GM12874 (cell line): ENCODE results near the gene TMEM158.

ENCODE experiments used
- TF ChIP-seq, protein P1 (sequence below): IDR thresholded peaks from 2 replicates; pipeline ENCODE4 v1.5.1; 2011; ENCODE audit warnings: low read depth, mild to moderate bottlenecking, control low read depth, low read length, moderate library complexity; ENCODE audit not compliant: insufficient read depth

The TMEM158 gene

DNA sequence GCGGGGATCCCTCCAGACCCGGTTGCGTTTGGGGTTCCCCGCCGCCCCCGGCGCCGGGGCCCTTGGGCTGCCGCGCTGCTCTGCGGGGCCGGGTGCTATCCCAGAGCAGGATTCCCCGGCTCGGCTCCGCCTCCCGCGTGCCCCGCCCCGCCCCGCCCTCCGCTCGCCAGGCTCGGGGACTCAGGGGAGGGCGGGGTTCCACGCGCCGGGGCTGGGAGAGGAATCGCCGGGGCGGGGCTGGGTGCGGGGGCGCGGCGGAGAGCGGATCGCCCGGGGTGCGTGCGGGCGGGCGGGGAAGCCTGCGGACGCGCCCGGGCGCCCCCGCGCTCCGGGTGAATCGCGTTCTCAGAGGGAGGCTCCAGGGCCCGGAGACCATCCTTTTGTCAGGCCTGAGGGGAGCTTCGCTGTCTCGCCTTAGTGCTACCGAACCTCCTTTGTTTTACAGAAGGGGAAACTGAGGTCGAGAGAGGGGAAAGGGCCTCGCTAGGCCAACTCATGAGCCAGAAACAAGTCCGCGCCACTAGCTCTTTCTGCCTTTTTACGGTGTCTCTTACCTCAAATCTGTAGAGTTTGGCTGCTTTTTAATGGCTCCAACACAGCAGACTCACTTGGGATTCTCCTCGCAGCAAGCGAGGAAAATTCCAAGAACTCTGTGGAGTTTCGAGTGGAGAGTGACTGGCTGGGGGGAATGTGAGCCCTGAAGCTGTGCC is at the start of gene TMEM158:
Gene TMEM158, minus strand, starts transcription at position 82 of the 710 bp plus-strand sequence. CDS start 260 bp downstream, outside the sequence.
- TF ChIP-seq, protein P1, sequence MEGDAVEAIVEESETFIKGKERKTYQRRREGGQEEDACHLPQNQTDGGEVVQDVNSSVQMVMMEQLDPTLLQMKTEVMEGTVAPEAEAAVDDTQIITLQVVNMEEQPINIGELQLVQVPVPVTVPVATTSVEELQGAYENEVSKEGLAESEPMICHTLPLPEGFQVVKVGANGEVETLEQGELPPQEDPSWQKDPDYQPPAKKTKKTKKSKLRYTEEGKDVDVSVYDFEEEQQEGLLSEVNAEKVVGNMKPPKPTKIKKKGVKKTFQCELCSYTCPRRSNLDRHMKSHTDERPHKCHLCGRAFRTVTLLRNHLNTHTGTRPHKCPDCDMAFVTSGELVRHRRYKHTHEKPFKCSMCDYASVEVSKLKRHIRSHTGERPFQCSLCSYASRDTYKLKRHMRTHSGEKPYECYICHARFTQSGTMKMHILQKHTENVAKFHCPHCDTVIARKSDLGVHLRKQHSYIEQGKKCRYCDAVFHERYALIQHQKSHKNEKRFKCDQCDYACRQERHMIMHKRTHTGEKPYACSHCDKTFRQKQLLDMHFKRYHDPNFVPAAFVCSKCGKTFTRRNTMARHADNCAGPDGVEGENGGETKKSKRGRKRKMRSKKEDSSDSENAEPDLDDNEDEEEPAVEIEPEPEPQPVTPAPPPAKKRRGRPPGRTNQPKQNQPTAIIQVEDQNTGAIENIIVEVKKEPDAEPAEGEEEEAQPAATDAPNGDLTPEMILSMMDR: no peak

DNA sequence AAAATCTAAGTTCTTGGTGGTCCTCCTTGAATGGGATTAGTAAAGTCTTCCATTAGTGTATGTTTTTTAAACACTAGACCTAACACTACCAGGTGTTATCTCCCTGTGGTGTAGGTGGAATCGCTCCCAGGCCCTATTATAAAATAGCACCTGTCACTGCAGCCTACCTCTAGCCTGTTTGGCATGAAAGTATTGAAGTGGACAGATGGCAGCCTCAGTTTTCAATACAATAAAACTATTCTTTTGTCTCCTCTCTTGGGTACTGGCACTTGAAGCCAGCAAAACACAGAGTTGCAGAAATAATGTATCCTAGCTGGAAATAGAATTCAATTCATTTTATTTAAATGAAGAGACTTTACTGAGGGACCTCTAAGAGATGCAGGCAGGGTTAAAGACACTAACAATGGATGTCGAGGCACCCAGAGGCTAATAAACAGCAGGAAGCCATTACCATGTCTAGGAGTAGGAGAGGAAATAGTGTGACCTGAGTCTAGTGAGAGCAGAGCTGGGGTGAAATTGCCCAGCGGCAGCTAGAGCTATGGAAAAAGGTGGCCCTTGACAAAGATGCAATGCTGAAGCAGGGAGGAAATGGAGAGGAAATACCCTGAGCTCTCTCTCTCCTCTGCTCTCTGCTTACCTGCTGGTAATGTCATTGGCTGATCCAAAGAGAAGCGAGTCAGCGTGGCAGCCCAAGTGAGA is 49.1 kb upstream of the TMEM158 start:
- TF ChIP-seq, protein P1: no peak

DNA sequence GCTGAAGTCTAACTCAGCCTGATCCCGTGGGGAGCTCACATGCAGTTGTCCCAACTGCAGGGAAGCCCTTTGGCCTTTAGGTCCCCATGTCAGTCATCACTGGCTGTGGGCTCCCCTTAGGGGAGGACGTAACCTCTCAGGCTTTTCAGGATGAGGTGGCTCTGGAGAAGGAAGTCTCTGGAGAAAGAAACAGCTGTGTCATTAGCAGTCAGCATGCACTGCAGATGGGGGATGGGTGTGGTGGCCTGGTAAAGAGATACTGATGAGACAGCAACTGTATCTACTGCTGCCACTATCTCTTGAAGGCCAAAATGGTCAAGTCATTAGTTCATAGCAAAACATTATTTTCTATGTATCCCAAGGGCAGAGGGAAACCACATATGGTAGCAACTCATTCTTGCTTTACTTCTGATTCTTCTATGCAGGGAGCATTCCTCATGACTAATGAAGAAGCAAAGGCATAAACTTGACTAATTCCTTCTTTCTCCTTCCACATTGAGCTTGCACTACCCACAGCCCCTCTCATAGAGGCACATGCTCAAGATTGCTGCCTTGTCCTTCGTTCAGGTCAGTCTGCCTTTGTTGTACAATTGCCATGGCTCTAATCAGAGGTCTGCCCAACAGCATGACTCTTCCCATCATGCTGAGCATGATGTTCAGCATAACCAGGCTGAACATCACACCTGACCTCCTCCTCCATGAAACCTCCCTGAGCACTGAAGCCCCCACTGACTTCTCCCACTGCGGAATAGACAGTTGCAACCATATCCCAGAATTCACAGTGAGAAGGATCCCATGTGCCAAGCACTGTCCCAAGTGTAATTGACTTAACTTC is 47.8 kb upstream of the TMEM158 start:
- TF ChIP-seq, protein P1: no peak

DNA sequence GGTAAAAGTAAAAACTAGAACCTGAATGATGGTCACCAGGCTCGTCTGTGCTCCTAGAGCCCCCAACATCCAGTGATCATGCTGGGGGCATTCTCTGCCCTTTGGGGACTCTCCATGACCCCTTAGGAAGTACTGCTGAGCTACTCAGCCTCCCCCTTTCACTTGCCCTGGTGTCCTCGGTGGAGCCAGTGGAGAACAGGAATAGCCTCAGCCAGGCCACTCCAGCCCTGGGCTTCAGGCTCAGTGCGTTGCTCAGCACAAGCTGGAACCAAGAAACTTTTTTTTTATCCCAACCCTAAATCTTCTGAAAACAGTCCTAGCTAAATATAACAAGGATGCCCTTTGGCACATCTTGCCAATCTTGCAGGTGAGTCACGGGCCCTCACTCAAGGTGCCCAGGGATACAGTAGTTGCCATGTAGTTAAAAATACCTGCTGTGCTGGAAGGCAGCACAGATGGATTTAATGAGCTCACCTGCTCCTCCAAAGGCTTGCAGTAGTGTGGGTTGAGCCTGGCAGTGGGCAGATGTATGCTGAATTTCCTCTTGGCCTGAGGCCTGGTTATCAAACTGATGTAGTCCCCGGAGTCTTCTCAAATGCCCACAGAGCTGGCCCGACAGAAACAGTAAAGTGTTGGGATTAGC is 46.9 kb upstream of the TMEM158 start:
- TF ChIP-seq, protein P1: no peak

DNA sequence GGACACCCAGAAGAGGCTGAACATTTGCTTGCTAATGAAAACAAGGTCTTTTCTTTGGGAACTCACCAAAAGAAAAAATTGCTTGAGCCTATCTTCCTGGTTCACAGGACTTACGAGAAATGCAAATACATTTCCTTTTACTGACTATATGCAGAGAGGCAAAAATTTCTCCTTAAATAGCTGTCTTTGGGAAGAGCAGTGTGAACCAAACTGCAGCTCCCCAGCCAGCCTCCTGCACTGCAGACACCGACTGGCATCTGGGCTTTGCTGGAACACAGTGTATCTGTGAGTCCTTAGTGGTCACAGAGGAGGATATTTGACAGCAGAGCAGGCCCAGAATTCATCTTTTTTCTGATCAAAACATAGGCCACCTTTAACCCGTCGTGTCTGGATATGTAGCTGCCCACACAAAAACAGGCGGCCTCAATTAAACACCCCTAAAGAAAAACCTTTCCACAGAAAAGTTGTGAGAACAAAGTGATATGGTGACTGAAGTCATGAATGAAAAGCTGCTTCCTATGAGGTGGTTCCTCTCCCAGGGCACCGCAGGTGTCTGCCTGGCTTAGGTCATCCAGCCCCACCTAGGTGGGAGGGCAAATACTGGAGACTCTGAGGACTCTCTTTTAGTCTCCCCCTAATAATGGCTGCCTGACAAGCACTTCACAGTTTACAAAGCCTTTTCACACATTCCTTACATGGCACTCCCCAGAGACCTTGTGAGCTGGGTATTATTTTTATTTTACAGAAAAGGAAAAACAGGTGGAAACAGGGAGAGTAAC is 46.1 kb upstream of the TMEM158 start:
- TF ChIP-seq, protein P1: no peak

DNA sequence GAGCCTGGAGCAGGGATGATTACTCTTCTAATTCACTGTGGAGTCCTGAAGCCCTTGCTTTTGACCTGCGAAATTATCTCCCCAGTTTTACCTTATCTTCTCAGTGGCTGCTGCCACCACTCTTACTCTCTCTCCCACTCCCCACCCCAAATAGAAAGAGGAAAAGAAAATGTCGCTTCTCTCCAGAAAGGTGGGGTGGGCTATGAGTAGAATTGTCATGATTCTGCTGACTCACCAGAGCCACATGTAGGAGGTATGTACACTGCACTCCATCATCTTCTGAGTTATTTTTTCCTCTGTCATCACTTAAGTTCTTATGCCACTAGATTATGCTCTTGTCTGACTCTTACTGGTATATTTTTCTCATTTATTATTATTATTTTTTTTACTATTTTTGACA is 43.9 kb upstream of the TMEM158 start:
- TF ChIP-seq, protein P1: no peak
